ENCODE results near the gene ATP1A2.

ATP1A2 gene

GRCh38 chr1:160146107-160146506 lies 30.5 kb downstream of the ATP1A2 start:
- no peak for DNase-seq (ENCODE audit: low read depth in 2 of 2)

DNA sequence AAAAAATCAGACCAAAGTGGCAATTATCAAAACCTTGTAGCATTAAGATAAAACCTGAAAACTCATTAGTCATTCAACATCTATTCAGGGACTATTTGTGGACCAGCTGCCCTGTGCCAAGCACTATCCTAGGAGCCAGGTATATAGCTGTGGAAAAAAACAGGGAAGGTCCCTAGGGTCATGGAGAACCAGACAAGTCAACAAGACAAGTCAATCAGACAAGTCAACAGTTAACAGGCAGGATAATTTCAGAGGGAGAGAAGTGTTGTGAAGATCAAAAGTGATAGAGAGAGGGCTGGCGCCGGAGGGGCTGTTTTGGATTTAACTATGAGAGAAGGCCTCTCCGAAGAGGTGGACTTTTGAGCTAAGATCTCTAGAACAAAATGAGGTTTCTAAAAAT lies 32.6 kb downstream of the ATP1A2 start:
- DNase-seq (ENCODE audit: low read depth in 2 of 2), result no peak

- no peak for DNase-seq (ENCODE audit: low read depth in 2 of 2)
Measured at GRCh38 chr1:160149233-160149632, 33.7 kb downstream of the ATP1A2 start.

- peak; percentile 47 to 57 for DNase-seq (ENCODE audit: low read depth in 2 of 2)
Measured at GRCh38 chr1:160149716-160150115, 34.2 kb downstream of the ATP1A2 start.

DNA sequence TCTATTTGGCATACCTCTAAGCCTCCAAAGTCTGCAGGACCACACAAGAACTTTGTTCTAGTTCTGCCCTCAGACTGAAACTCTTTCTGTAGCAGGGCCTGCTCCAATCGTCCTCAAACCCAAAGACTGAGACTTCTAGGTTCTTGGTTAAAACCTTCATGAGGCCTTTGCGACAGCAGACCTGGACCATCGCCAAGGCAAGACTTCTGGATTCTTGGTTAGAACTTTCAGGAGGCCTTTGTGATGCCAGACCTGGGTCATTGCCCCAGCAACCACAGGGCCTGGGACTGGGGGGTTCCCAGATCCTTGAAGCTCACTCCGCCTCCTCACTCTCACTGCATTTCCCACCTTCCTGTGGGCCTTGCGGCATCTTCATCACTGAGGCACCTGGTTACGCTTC lies 35.7 kb downstream of the ATP1A2 start, which contains the start of gene ATP1A4:
Gene ATP1A4, plus strand, starts transcription at position 301 of the 400 bp plus-strand sequence. CDS start 438 bp downstream, outside the sequence.
- DNase-seq (ENCODE audit: low read depth in 2 of 2), result no peak

GRCh38 chr1:160154790-160155189 lies 39.2 kb downstream of the ATP1A2 start:
- DNase-seq (ENCODE audit: low read depth in 2 of 2), result no peak

DNA sequence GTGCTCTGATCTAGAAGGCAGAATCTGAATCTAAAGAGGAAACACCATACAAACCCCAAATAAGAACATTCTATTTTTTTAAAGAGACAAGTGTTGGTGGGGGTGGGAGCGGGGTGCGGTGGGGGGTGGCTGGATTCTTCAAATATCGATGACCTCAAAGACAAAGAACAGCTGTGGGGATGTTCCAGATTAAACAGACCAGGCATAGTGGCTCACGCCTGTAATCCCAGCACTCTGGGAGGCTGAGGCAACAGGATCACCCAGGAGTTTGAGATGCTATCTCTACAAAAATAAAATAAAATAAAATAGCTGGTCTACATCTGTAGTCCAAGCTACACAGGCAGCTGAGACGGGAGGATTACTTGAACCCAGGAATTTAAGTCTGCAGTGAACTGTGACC lies 40.8 kb downstream of the ATP1A2 start:
- DNase-seq (ENCODE audit: low read depth in 2 of 2), result no peak

GRCh38 chr1:160157174-160157573 lies 41.6 kb downstream of the ATP1A2 start:
- DNase-seq (ENCODE audit: low read depth in 2 of 2), result no peak

GRCh38 chr1:160158031-160158430 lies 42.5 kb downstream of the ATP1A2 start:
- no peak for DNase-seq (ENCODE audit: low read depth in 2 of 2)

DNA sequence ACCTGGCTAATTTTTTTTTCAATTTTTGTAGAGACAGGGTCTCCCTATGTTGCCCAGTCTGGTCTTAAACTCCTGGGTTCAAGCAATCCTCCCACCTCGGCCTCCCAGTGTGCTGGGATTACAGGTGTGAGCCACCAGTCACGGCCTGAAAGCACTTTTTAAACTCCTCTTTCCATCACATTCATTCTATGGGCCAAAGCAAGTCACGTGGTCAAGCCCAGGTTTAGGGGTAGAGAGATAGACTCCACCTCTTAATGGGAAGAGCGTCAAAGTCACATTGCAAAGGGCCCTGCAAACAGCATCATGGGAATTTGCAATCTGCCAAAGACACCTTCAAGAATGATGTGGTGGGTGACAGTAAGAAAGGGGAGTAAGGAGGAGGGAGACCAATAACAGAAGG lies 43.0 kb downstream of the ATP1A2 start:
- DNase-seq (ENCODE audit: low read depth in 2 of 2), result no peak

GRCh38 chr1:160159846-160160245 lies 44.3 kb downstream of the ATP1A2 start:
- DNase-seq (ENCODE audit: low read depth in 2 of 2), result no peak

GRCh38 chr1:160161965-160162705 lies 46.6 kb downstream of the ATP1A2 start:
- DNase-seq (ENCODE audit: low read depth in 2 of 2), result no peak

GRCh38 chr1:160162931-160163330 lies 47.4 kb downstream of the ATP1A2 start:
- no peak for DNase-seq (ENCODE audit: low read depth in 2 of 2)

GRCh38 chr1:160163615-160164014 lies 48.1 kb downstream of the ATP1A2 start:
- no peak for DNase-seq (ENCODE audit: low read depth in 2 of 2)

- no peak for DNase-seq (ENCODE audit: low read depth in 2 of 2)
Measured at GRCh38 chr1:160164121-160164520, 48.6 kb downstream of the ATP1A2 start.

DNA sequence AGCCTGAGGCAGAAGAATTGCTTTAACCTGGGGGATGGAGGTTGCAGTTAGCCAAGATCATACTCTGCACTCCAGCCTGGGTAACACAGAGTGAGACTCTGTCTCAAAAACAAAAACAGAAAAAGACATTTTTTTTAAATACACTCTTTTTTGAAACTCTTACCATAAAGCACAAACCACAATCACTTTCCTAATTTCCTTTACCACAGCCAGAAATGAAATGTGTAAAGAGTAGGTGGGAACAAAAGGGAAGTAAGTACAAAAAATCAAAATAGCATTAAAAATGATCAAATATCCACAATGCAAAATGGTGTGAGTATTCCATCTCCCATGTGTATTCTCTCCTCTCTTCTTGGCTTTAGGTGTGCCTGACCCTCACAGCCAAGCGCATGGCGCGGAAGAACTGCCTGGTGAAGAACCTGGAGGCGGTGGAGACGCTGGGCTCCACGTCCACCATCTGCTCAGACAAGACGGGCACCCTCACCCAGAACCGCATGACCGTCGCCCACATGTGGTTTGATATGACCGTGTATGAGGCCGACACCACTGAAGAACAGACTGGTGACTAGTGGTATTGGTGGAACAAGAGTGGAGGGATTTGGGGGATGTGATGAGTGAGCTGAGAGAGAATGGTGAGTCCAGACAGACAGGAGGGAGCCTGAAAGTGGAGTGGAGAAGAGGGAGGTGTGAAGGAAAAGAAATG lies 50.8 kb downstream of the ATP1A2 start:
- no peak for DNase-seq (ENCODE audit: low read depth in 2 of 2)

DNA sequence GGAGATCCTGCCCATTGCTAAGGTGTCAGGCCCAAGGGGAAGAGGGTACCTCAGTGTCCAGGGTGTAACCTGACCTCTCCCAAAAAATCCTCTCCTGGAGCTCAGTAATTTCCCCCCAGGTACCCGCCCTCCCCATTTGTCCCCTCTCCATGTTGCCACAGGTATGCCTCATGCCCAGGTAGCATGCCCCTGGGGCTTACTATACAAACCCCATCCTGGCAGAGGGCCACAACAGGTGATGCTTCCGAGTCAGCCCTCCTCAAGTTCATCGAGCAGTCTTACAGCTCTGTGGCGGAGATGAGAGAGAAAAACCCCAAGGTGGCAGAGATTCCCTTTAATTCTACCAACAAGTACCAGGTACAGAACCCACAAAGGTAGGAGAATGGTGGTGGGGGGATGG lies 51.5 kb downstream of the ATP1A2 start:
- DNase-seq (ENCODE audit: low read depth in 2 of 2), result no peak

DNA sequence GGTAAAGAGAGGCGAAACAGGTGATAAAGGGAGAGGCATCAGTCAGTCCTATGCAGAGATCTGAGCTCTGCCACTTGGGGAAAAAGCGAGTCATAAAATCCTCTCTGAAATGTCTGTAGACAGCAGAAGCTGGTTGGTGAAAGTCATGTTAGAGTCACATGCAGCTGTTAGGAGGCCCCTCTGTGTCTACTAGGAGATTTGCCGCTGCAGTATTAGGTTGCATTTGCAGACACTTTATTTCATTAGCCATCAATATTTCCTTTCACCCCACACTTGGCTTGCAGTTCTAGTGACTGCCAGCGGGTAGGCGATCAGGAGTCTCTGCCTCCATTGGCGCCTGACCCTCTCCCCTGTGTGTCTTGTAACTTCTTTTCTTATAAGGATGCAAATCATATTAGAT lies 52.0 kb downstream of the ATP1A2 start:
- DNase-seq (ENCODE audit: low read depth in 2 of 2), result no peak

- no peak for DNase-seq (ENCODE audit: low read depth in 2 of 2)
Measured at GRCh38 chr1:160168016-160168415, 52.5 kb downstream of the ATP1A2 start.

DNA sequence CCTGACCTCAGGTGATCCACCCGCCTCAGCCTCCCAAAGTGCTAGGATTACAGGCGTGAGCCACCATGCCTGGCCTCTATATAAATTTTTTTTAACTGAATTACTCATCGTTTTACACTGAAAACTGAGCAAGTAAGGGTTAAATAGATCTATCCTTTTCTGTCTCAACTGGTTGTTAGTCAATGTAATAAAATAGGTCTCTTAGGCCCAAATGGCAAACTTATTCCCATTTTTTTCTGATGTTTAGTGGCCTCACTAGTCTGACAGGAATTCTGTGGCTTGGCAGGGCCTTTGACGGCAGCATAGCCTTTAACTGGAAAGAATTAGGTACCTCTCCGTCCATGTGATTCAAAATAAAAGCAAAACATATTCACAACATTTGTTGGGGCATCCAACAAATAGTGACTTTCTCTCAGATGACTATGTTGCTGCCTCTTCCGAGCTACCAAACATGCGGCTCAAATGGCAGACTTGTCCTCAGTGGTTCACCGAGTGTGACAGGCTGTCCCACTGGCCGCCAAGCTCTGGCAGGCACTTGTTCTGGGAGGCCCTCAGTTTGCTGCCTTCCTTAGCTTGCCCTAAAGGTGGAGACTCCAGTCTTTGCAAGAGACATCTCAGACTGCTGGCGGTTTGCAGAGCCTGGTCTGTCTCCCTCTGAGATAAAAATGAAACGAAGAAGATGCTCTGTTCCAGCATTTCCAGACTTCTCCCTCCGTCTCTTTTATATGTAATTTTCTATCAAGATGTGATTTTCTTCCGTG lies 53.2 kb downstream of the ATP1A2 start:
- DNase-seq (ENCODE audit: low read depth in 2 of 2), result no peak

GRCh38 chr1:160169553-160170399 lies 54.2 kb downstream of the ATP1A2 start:
- DNase-seq (ENCODE audit: low read depth in 2 of 2), result no peak

GRCh38 chr1:160171354-160171753 lies 55.8 kb downstream of the ATP1A2 start:
- DNase-seq (ENCODE audit: low read depth in 2 of 2), result no peak
